Stimulated activated CD8-positive, alpha-beta memory T cell treated with anti-CD3 and anti-CD28 coated beads, Interleukin-15, amount 100 ng/mL, for 1 hour (primary cell): ENCODE data around the gene ABHD2.
"Not testable (repeated sequence)": the region's sequence is repeated elsewhere in the genome, so short reads cannot be mapped to it uniquely, and the experiment has no call there.

ENCODE experiments used
- DNase-seq: peaks from one replicate; pipeline ENCODE4 v3.0.0-alpha.2; 2020; ENCODE audit warnings: low read depth

Gene ABHD2

DNA sequence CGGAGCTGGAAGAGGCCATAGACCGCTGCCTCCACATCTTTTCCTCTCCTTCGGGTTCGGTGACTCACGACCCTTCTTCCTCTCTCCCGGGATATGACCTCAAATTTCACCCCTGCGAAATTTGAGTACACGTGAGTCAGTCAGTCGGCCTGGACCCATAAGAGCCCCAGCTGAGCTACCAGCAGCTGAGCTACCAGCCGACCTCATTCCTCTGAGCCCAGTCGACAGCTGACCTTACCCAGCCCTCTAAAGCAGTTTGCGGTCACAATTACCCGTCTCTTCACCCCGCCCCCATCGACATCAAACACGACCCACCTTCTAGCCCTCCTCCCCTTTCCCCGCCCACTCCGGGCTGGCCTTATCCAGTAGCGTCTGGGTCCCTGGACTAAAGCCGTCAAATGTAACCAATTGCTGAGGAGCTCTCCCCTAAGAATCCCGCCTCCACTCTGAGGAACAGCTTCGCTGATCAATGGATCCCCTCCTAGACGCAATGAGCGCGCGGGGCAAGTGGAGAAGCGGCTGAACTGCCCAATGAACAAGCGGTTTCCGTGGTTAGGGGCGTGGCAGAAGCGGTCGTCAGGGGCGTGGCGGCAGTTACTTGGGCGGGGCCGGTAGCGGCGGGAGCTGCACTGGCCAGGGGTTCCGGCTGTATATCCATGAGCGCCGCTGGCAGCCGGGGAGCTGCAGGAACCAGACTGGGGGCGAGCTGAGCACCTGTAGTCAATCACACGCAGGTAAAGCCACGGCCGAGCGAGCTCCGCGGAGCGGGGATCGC is at the start of gene ABHD2:
Gene ABHD2, plus strand, starts transcription at position 627 of the 775 bp plus-strand sequence. CDS start 27,872 bp downstream, outside the sequence.
- DNase-seq = peak; percentile 95

- DNase-seq = no peak
These were observed 49.1 kb upstream of the ABHD2 start for GRCh38 chr15:89039142-89039541.

- DNase-seq = no peak
These were observed 46.7 kb upstream of the ABHD2 start for GRCh38 chr15:89041507-89041906.

GRCh38 chr15:89042387-89042786 is 45.9 kb upstream of the ABHD2 start:
- no peak for DNase-seq

GRCh38 chr15:89043031-89044002 is 44.9 kb upstream of the ABHD2 start:
- DNase-seq = no peak

DNA sequence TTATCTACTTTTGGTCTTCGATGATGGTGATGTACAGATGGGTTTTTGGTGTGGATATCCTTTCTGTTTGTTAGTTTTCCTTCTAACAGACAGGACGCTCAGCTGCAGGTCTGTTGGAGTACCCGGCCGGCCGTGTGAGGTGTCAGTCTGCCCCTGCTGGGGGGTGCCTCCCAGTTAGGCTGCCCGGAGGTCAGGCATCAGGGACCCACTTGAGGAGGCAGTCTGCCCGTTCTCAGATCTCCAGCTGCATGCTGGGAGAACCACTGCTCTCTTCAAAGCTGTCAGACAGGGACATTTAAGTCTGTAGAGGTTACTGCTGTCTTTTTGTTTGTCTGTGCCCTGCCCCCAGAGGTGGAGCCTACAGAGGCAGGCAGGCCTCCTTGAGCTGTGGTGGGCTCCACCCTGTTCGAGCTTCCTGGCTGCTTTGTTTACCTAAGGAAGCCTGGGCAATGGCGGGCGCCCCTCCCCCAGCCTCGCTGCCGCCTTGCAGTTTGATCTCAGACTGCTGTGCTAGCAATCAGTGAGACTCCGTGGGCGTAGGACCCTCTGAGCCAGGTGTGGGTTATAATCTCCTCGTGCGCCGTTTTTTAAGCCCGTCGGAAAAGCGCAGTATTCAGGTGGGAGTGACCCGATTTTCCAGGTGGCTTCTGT is 39.1 kb upstream of the ABHD2 start:
- DNase-seq = not testable (repeated sequence)

- no peak for DNase-seq
These were observed 36.4 kb upstream of the ABHD2 start for GRCh38 chr15:89051875-89052274.

GRCh38 chr15:89052474-89052873 is 35.8 kb upstream of the ABHD2 start:
- no peak for DNase-seq

DNA sequence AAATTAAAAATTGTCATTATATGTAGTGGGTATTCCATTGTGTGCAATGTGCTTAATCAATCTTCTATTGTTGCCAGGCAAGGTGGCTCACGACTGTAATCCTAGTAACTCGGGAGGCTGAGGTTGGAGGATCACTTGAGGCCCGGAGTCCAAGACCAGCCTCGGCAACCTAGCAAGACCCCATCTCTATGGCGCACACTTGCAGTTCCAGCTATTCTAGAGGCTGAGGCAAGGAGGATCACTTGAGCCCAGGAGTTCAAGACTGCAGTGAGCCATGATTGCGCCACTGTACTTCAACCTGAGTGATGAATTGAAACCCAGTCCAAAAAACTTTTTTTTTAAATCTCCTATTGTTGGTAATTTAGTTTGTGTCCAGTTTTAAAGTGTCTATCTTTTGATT is 33.4 kb upstream of the ABHD2 start:
- no peak for DNase-seq

GRCh38 chr15:89057506-89058133 is 30.6 kb upstream of the ABHD2 start:
- DNase-seq = peak; percentile 81

GRCh38 chr15:89058376-89058775 is 29.9 kb upstream of the ABHD2 start:
- no peak for DNase-seq

GRCh38 chr15:89058876-89059405 is 29.3 kb upstream of the ABHD2 start:
- DNase-seq = no peak

DNA sequence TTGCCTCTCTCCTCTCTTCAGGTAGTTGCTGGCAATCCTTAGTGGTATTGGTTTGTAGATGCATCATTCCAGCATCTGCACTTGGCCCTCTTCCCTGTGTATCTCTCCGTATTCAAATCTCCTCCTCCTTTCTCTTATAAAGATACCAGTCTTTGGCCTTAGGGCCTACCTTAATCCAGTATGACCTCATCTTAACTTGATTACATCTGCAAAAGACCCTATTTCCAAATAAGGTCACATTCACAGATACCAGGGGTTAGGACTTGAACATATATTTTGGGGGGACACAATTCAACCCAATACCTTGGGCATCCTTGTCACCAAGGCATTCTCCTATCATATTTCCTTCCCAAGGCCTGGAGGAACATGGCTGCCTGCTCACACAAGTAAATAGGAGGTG is 22.0 kb upstream of the ABHD2 start:
- no peak for DNase-seq

DNA sequence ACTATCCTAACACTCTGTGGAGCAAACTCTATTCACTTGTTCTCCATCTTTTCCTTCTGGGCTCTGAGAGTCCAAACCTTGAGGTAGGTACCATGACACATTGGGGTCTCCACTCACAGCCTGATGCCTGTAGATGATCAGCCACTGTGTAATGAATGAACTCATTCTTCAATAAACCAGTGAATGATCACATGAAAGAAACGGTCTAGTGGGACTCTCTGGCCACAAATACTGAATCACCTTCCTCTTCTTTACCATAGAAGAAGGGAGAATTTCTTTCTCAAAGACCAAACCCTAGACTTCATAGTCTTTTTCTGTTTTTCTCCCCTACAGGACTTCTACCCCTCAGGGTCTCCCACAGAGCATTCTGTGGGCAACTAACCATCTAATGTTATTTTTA is 20.5 kb upstream of the ABHD2 start:
- no peak for DNase-seq

DNA sequence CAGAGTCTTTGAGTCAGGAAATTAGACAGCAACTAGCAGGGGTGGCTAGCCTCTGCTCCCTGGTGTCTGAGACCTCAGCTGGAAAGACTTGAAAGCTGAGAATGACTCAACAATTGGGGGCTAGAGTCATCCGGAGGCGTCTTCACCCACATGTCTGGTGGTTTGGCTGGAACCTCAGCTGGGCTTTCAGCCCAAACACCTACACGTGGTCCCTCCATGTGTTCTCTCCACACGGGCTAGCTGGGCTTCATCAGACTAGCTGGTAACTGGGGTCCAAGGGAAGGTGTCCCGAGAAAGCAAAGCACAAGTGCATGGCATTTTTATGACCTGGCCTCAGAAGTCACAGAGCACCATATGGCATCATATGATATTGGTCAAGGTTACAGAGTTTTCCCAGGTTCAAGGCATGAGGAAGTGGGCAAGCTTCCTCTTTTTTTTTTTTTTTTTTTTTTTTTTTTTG is 19.9 kb upstream of the ABHD2 start:
- no peak for DNase-seq

GRCh38 chr15:89070197-89071124 is 17.8 kb upstream of the ABHD2 start:
- no peak for DNase-seq

- no peak for DNase-seq
These were observed 16.8 kb upstream of the ABHD2 start for GRCh38 chr15:89071471-89071870.

DNA sequence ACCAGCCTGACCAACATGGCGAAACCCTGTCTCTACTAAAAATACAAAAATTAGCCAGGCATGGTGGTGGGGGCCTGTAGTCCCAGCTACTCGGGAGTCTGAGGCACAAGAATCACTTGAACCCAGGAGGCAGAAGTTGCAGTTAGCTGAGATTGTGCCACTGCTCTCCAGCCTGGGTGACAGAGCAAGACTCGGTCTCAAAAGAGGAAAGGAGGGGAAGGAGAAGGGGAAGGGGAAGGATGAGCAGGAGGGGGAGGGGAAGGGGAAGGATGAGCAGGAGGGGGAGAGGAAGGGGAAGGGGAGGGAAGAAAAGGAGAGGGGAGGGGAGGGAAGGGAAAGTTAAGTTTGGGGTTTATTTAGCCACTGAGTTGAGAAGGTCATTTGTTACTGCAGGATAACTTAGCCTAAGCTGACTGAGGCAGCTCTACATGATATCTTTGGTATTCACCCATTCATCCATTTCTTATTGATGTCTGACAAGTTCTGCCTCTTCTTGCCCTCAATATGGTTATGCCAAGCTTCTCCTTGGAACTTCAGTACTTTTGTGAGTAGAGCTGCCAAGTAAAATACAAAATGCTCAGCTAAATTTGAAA is 15.9 kb upstream of the ABHD2 start:
- DNase-seq = no peak

DNA sequence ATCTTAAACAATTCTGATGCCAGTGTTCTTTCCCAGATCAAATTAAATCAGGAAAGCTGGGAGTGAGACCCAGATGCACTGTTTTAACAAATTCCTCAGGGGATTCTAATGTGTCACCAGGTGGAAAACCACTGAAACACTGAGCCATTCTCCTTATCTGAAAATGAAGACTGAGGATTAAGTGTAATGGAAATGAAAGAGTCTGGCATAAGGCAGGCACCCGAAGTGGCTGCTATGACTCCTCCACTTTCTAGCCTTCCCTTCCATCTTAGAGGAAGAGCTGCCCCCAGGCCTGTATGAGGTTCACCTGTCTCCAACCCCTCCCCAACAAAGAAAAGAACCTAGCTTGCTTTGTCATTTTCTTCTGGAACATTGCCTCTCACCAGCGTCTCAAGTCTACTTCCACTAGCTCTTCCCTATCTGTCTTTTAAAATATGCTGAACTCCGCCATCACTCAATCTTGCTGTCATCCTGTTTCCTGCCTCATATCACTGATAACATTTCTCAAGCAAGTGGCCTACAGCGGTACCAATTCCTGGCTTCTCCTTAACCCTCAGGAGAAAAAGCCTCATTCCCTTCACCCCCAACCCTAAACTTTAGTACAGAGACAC is 13.7 kb upstream of the ABHD2 start:
- no peak for DNase-seq
